Choroid plexus epithelial cell (primary cell): Measurements from ENCODE around the gene NXPH3.

Source experiments
- DNase-seq: peaks from one replicate; pipeline ENCODE4 v3.0.0-alpha.2; 2010; ENCODE audit warnings: low read depth
- H3K4me3 ChIP-seq: 2 replicates; pipeline ENCODE4 v1.5.1; 2011; ENCODE audit warnings: low read depth, mild to moderate bottlenecking, control low read depth, low read length, moderate library complexity
- CTCF ChIP-seq: conservative IDR thresholded peaks from 2 replicates; pipeline ENCODE4 v1.5.1; 2011; ENCODE audit warnings: low read depth, mild to moderate bottlenecking, control low read depth, inconsistent platforms, low read length, moderate library complexity

NXPH3 gene

GRCh38 chr17:49545806-49546545 is 29.7 kb upstream of the NXPH3 start:
- no peak for DNase-seq
- no peak overlapping the region for H3K4me3 ChIP-seq
- no peak for TF ChIP-seq CTCF

DNA sequence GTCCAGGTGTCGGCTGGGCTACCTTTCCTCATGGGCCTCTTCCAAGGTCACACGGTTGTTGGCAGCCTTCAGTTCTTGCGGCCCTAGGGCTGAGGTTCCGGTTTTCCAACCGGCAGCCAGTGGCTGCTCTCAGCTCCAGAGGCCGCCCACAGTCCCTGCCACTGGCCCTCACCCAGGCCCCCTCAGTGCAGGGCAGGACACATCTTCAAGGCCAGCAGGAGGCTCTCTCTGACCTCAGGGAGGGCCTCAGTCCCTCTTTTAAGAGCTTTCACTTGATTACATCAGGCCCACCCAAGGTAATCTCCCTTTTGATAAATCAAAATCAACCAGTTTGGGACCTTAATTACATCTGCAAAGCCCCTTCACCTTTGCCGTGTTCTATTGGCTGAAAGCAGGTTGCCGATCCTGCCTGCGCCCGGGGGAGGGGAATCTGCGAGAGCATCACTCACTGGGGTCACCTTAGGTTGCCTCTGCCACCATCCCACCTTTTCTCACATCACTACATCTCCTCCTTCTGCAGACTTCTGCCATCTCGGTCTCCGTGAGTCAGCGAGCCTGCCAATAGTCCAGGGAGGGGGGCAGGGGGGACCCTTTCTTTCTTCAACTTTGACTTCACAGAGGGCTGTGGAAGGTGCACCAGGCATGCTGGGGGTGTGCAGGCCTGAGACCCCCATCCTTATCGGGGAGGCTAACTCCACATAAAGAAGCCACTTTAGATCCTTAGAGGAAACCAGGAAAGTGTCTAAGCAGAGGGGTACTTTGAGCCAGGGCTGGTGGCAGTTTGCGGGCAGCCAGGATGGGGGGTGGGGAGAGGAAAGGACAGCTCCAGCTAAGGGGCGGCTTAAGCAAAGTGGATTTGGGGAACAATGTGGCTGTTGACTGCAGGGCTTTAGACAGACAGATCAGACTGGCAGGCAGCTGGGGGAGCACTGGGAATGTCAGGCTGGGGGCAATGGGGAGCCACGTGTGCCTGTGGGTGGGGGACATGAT is 28.8 kb upstream of the NXPH3 start:
- TF ChIP-seq CTCF = no peak
- no peak for DNase-seq

DNA sequence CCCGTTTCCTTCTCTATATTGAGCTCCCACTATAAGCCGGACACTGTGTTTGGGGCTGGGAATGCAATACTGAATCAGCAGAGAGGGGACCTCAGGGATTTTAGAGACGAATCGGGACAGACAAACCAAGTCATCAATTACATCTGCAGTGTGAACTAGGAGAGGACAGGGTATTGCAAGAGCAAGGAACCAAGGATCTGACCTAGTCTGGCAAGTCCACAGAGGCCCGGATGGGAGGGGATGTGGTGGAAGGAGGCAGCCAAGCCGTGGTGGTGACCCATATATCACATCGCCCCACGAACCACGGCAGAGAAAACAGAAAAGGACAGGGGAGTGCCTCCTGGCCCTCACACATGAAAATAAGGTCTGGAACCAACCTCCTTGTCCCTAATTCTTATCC is 28.1 kb upstream of the NXPH3 start:
- no peak overlapping the region for H3K4me3 ChIP-seq
- peak; percentile 19 for DNase-seq
- no peak for TF ChIP-seq CTCF

More for the DNA sequence above, 28.8 kb upstream of the NXPH3 start:
- no peak overlapping the region for H3K4me3 ChIP-seq

GRCh38 chr17:49548051-49548505 is 27.6 kb upstream of the NXPH3 start:
- DNase-seq = no peak
- H3K4me3 ChIP-seq = no peak overlapping the region
- no peak for TF ChIP-seq CTCF

DNA sequence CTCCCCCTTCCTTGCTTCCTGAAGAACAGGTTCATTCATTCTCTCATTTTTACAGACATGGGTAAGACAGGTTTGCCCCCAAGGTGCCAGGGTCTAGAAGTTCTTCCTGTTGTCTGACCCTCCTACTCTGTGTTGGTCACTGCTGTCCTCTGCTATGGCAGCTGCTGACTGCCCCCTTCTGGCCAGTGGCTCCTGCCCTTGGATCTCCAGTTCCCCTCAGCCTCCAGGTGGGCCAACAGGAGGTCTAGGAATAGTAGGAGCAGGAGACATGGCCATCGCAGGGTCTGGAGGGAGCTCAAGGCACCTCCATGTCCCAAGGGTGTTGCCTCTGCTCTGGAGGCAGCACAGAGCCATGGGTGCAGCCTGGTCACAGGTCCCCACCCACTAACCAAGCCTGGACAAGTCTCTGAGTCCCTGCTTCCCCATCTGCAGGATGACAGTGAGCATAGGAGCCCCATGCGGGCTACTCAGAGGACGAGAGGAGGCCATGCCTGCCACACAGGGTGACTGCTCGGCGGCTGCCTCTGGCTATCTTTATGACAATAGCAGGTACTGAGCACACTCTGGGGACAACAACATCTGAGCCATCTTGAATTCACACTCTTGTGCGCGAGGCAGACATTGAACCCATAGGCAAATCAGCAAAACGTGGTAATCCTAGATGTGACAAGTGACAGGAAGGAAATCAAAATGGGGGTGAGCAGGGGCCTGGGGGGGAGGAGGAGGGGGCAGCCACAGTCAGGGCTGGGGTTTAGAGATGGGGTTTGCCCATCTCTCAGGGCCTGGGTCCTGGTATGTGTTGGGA is 27.0 kb upstream of the NXPH3 start:
- peak; percentile 65 for DNase-seq
- peak; percentile 94 for TF ChIP-seq CTCF

DNA sequence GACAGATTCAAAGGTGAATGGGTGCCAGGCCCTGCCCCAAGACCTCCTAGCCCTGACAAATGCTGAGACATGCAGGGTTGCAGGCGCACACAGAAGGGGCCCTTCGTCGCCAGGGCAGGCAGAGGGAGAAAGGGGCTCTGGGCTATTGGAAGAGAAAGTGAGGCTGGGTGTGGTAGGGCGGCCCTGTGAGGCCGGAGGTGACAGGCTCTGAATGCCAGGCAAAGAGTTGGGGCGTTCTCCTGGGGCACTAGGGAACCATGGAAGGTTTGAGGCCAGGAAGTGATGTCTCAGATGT is 26.4 kb upstream of the NXPH3 start:
- H3K4me3 ChIP-seq = no peak overlapping the region
- no peak for TF ChIP-seq CTCF
- no peak for DNase-seq

More for the DNA sequence above, 27.0 kb upstream of the NXPH3 start:
- H3K4me3 ChIP-seq = no peak overlapping the region
